Measurements from ENCODE around the gene TMEM151A.

Gene TMEM151A

GRCh38 chr11:66323684-66324083 is 32.0 kb downstream of the TMEM151A start:
- DNase-seq (ENCODE audit: low read depth): no peak

- no peak for DNase-seq (ENCODE audit: low read depth)
Observed at GRCh38 chr11:66324664-66325063, 33.0 kb downstream of the TMEM151A start.

- DNase-seq (ENCODE audit: low read depth): no peak
Observed at GRCh38 chr11:66325263-66325671, 33.6 kb downstream of the TMEM151A start.

GRCh38 chr11:66326261-66327111 is 34.8 kb downstream of the TMEM151A start:
- no peak for DNase-seq (ENCODE audit: low read depth)

- DNase-seq (ENCODE audit: low read depth): peak; percentile 53
Observed at GRCh38 chr11:66327171-66328030, 35.7 kb downstream of the TMEM151A start.

- no peak for DNase-seq (ENCODE audit: low read depth)
Observed at GRCh38 chr11:66328031-66328301, 36.3 kb downstream of the TMEM151A start.

GRCh38 chr11:66328302-66329144 is 36.8 kb downstream of the TMEM151A start:
- DNase-seq (ENCODE audit: low read depth): peak; percentile 45

- DNase-seq (ENCODE audit: low read depth): no peak
Observed at GRCh38 chr11:66329165-66329673, 37.5 kb downstream of the TMEM151A start.

- DNase-seq (ENCODE audit: low read depth): no peak
Observed at GRCh38 chr11:66330931-66331330, 39.2 kb downstream of the TMEM151A start.

GRCh38 chr11:66331542-66332370 is 40.1 kb downstream of the TMEM151A start:
- DNase-seq (ENCODE audit: low read depth): no peak

- DNase-seq (ENCODE audit: low read depth): no peak
Observed at GRCh38 chr11:66332371-66333219, 40.9 kb downstream of the TMEM151A start.

GRCh38 chr11:66333220-66333877 is 41.7 kb downstream of the TMEM151A start:
- no peak for DNase-seq (ENCODE audit: low read depth)

- DNase-seq (ENCODE audit: low read depth): no peak
Observed at GRCh38 chr11:66333896-66334604, 42.4 kb downstream of the TMEM151A start.

GRCh38 chr11:66334605-66335442 is 43.1 kb downstream of the TMEM151A start:
- DNase-seq (ENCODE audit: low read depth): no peak

- DNase-seq (ENCODE audit: low read depth): peak; percentile 49
Observed at GRCh38 chr11:66335531-66336233, 44.0 kb downstream of the TMEM151A start.

- peak; percentile 99 for DNase-seq (ENCODE audit: low read depth)
Observed at GRCh38 chr11:66336234-66337102, 44.8 kb downstream of the TMEM151A start, which contains the start of gene RIN1. Gene RIN1 (minus strand): TSS chr11:66336434. CDS start chr11:66336402, 32 bp downstream.

All from amniotic epithelial cell (primary cell).